Astrocyte of the cerebellum (primary cell): ENCODE data around the gene SCN3A.

ENCODE experiments used
- DNase-seq: peaks from one replicate; pipeline ENCODE4 v3.0.0-alpha.2; 2011; ENCODE audit warnings: low read depth
- H3K4me3 ChIP-seq: 2 replicates; pipeline ENCODE4 v1.5.1; 2011; ENCODE audit warnings: mild to moderate bottlenecking, low read depth, low read length, moderate library complexity
- CTCF ChIP-seq: IDR thresholded peaks from 2 replicates; pipeline ENCODE4 v1.5.1; 2012; ENCODE audit warnings: low read length, low read depth, moderate library complexity, mild to moderate bottlenecking; ENCODE audit errors: missing control alignments
- in situ Hi-C: cut with HindIII; loops from 2 replicates; pipeline ENCODE4 v1.10.0; 2017; ENCODE audit warnings: low sequenced_read_pairs

SCN3A gene

GRCh38 chr2:165074323-165074722 is 129.5 kb downstream of the SCN3A start:
- in situ Hi-C loops, result no loop called here
- no peak overlapping the region for H3K4me3 ChIP-seq
- DNase-seq, result no peak
- TF ChIP-seq CTCF, result no peak

GRCh38 chr2:165070076-165070475 is 133.8 kb downstream of the SCN3A start:
- H3K4me3 ChIP-seq, result no peak overlapping the region
- no peak for DNase-seq
- no peak for TF ChIP-seq CTCF
- in situ Hi-C loops, result no loop called here

- no peak for DNase-seq
- no peak overlapping the region for H3K4me3 ChIP-seq
- in situ Hi-C loops, result no loop called here
- TF ChIP-seq CTCF, result no peak
Measured at GRCh38 chr2:165069151-165069550, 134.7 kb downstream of the SCN3A start.

GRCh38 chr2:165068487-165068757 is 135.4 kb downstream of the SCN3A start:
- in situ Hi-C loops, result no loop called here
- no peak for DNase-seq
- peak overlapping the region; percentile 24 for H3K4me3 ChIP-seq
- no peak for TF ChIP-seq CTCF

- in situ Hi-C loops, result no loop called here
- TF ChIP-seq CTCF, result no peak
- DNase-seq, result peak; percentile 43
- peak overlapping the region; percentile 24 for H3K4me3 ChIP-seq
Measured at GRCh38 chr2:165067643-165068486, 136.0 kb downstream of the SCN3A start.

GRCh38 chr2:165064743-165065142 is 139.1 kb downstream of the SCN3A start:
- in situ Hi-C loops, result no loop called here
- H3K4me3 ChIP-seq, result no peak overlapping the region
- no peak for TF ChIP-seq CTCF
- no peak for DNase-seq
